Retinal pigment epithelial cell (primary cell): ENCODE results near the gene NTRK3.

ENCODE experiments used
- DNase-seq: peaks from one replicate; pipeline ENCODE4 v3.0.0-alpha.2; 2010; ENCODE audit warnings: low read depth
- H3K4me3 ChIP-seq: 2 replicates; pipeline ENCODE4 v1.5.1; 2011; ENCODE audit warnings: mild to moderate bottlenecking, low read length, control low read depth, moderate library complexity
- CTCF ChIP-seq: conservative IDR thresholded peaks from 2 replicates; pipeline ENCODE4 v1.5.1; 2011; ENCODE audit warnings: low read depth, low read length, control low read depth, inconsistent platforms

Gene NTRK3

GRCh38 chr15:88120026-88120425, 136.5 kb downstream of the NTRK3 start:
- no peak for DNase-seq
- TF ChIP-seq CTCF: no peak
- no peak overlapping the region for H3K4me3 ChIP-seq

GRCh38 chr15:88118741-88119140, 137.8 kb downstream of the NTRK3 start:
- H3K4me3 ChIP-seq: no peak overlapping the region
- no peak for DNase-seq
- no peak for TF ChIP-seq CTCF

- TF ChIP-seq CTCF: no peak
- no peak for DNase-seq
- H3K4me3 ChIP-seq: no peak overlapping the region
These were observed 138.5 kb downstream of the NTRK3 start for GRCh38 chr15:88118035-88118434.

GRCh38 chr15:88115486-88116152, 140.9 kb downstream of the NTRK3 start:
- no peak for TF ChIP-seq CTCF
- DNase-seq: no peak

GRCh38 chr15:88113613-88114308, 142.8 kb downstream of the NTRK3 start:
- no peak for DNase-seq
- no peak overlapping the region for H3K4me3 ChIP-seq
- TF ChIP-seq CTCF: no peak

More at GRCh38 chr15:88115486-88116152, 140.9 kb downstream of the NTRK3 start:
- no peak overlapping the region for H3K4me3 ChIP-seq

- no peak overlapping the region for H3K4me3 ChIP-seq
- no peak for DNase-seq
- TF ChIP-seq CTCF: no peak
These were observed 147.5 kb downstream of the NTRK3 start for GRCh38 chr15:88108991-88109390.

GRCh38 chr15:88108477-88108876, 148.1 kb downstream of the NTRK3 start:
- no peak for DNase-seq
- no peak for TF ChIP-seq CTCF

More at GRCh38 chr15:88108477-88108876, 148.1 kb downstream of the NTRK3 start:
- H3K4me3 ChIP-seq: no peak overlapping the region
